Measurements from ENCODE around the gene WDR43. TPM values are rescaled to one million over a fixed set of nuclear protein-coding genes. Genes with fewer than 3 reads are reported as not detected.
A peak's percentile ranks its signal among the peaks of the same experiment; 100 is the strongest.

The WDR43 gene
- total and polyA plus RNA-seq, 4 experiments from 2014 or later: 36.2 to 57.9 (median 55.2) TPM

DNA sequence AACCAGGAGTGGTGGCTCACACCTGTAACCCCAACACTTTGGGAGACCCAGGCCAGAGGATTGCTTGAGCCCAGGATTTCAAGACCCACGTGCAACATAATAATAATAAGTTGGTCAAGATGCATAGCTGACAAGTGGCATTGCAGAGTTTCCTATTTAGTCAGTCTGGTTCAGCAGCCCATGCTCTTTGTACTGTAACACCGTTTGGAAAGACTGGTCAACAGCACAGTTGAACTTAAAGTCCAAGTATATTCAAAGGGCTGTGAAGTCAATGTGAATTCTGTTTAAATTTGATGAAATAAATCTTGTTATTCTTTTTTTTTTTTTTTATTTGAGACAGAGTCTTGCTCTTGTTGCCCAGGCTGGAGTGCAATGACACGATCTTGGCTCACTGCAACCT, 22.8 kb upstream of the WDR43 start:
- no peaks in the 10 kb centered on the region for H3K9me3 ChIP-seq (ENCODE audit: control insufficient read depth in 1 of 2, low read length in 2 of 2)
- Mint-ChIP-seq H3K4me1 (peaks cover 19 to 37% (median 29%) of the 10 kb centered on the region in 4 donors), H3K4me3 (peak overlapping the region in 2 of 8 donors; percentile 95 to 97), H3K36me3 (peaks cover 4 to 21% of the 10 kb centered on the region in 2 donors), H3K27me3 (peaks cover 5 to 10% of the 10 kb centered on the region in 2 donors), H3K9me3 (no peaks in the 10 kb centered on the region), H3K27ac (peak overlapping the region in 3 of 7 donors; percentile 29 to 98 (median 42))
- no peaks in the 10 kb centered on the region for H3K27me3 ChIP-seq (ENCODE audit: insufficient read depth, low read length)
- no peak overlapping the region for H3K4me3 ChIP-seq (ENCODE audit: low read length in 2 of 2)
- ChIA-PET POLR2A (ENCODE audit: partially characterized antibody) (interaction anchor here (3.7 kb wide), 1 partner anchor 23 kb away, joined by 98 read pairs; the partner anchor contains the start of gene WDR43), CTCF (ENCODE audit: partially characterized antibody) (interaction anchor here (2.0 to 2.5 kb wide), 3 partner anchors 21 to 277 kb away, joined by 9 to 12 read pairs (median 10); no protein-coding TSS in a partner anchor)
- H3K4me1 ChIP-seq (ENCODE audit: insufficient read depth, low read length): peaks cover 34% of the 10 kb centered on the region
- intact Hi-C loops (cut with micrococcal nuclease): no loop called here
- H3K27ac ChIP-seq (ENCODE audit: low read depth, low read length): no peak overlapping the region
- DNase-seq: no peak
- H3K36me3 ChIP-seq (ENCODE audit: insufficient read depth, low read length): no peaks in the 10 kb centered on the region

GRCh38 chr2:28880193-28880592, 14.3 kb upstream of the WDR43 start:
- no peaks in the 10 kb centered on the region for H3K36me3 ChIP-seq (ENCODE audit: insufficient read depth, low read length)
- no peak overlapping the region for H3K27ac ChIP-seq (ENCODE audit: low read depth, low read length)
- H3K4me1 ChIP-seq (ENCODE audit: insufficient read depth, low read length): no peaks in the 10 kb centered on the region
- Mint-ChIP-seq H3K4me1 (no peaks in the 10 kb centered on the region), H3K27ac (no peak overlapping the region), H3K27me3 (peaks cover 6 to 22% of the 10 kb centered on the region in 2 donors), H3K4me3 (no peak overlapping the region), H3K36me3 (no peaks in the 10 kb centered on the region), H3K9me3 (no peaks in the 10 kb centered on the region)
- no peak overlapping the region for H3K4me3 ChIP-seq (ENCODE audit: low read length in 2 of 2)
- intact Hi-C loops (cut with micrococcal nuclease): no loop called here
- no peaks in the 10 kb centered on the region for H3K27me3 ChIP-seq (ENCODE audit: insufficient read depth, low read length)
- POLR2A ChIA-PET (ENCODE audit: partially characterized antibody): no interaction called here
- DNase-seq: no peak
- CTCF ChIA-PET (ENCODE audit: partially characterized antibody): no interaction called here
- no peaks in the 10 kb centered on the region for H3K9me3 ChIP-seq (ENCODE audit: control insufficient read depth in 1 of 2, low read length in 2 of 2)

- peak in 1 of 5 donors; percentile 43 for DNase-seq
- H3K27me3 ChIP-seq (ENCODE audit: insufficient read depth, low read length): no peaks in the 10 kb centered on the region
- H3K9me3 Mint-ChIP-seq: peaks cover 0 to 2% (median 0%) of the 10 kb centered on the region in 8 donors
- peak overlapping the region in 2 of 8 donors; percentile 30 to 40 for H3K4me3 Mint-ChIP-seq
- peaks cover 26 to 39% (median 31%) of the 10 kb centered on the region in 4 donors for H3K4me1 Mint-ChIP-seq
- ChIA-PET CTCF (ENCODE audit: partially characterized antibody) (interaction anchor here (2.3 kb wide), 1 partner anchor 23 kb away, joined by 12 read pairs; the partner anchor contains the start of gene TRMT61B), POLR2A (ENCODE audit: partially characterized antibody) (interaction anchor here (2.1 to 5.9 kb wide), 3 partner anchors 23 to 223 kb away, joined by 10 to 98 read pairs (median 13); partner anchors contain the start of gene TRMT61B)
- no peaks in the 10 kb centered on the region for H3K36me3 ChIP-seq (ENCODE audit: insufficient read depth, low read length)
- peak overlapping the region in 1 of 7 donors; percentile 62 for H3K27ac Mint-ChIP-seq
- no peak overlapping the region for H3K4me3 ChIP-seq (ENCODE audit: low read length in 2 of 2)
- intact Hi-C loops (cut with micrococcal nuclease): loop anchor here (10.0 kb wide), 1 partner anchor 121 kb away; no protein-coding TSS in a partner anchor
- peaks cover 0 to 2% of the 10 kb centered on the region in 2 donors for H3K27me3 Mint-ChIP-seq
- no peak overlapping the region for H3K27ac ChIP-seq (ENCODE audit: low read depth, low read length)
- H3K4me1 ChIP-seq (ENCODE audit: insufficient read depth, low read length): peaks cover 32% of the 10 kb centered on the region
- H3K36me3 Mint-ChIP-seq: peaks cover 0 to 12% of the 10 kb centered on the region in 2 donors
- H3K9me3 ChIP-seq (ENCODE audit: control insufficient read depth in 1 of 2, low read length in 2 of 2): no peaks in the 10 kb centered on the region
These were observed 979 bp upstream of the WDR43 start for GRCh38 chr2:28893488-28893887.

DNA sequence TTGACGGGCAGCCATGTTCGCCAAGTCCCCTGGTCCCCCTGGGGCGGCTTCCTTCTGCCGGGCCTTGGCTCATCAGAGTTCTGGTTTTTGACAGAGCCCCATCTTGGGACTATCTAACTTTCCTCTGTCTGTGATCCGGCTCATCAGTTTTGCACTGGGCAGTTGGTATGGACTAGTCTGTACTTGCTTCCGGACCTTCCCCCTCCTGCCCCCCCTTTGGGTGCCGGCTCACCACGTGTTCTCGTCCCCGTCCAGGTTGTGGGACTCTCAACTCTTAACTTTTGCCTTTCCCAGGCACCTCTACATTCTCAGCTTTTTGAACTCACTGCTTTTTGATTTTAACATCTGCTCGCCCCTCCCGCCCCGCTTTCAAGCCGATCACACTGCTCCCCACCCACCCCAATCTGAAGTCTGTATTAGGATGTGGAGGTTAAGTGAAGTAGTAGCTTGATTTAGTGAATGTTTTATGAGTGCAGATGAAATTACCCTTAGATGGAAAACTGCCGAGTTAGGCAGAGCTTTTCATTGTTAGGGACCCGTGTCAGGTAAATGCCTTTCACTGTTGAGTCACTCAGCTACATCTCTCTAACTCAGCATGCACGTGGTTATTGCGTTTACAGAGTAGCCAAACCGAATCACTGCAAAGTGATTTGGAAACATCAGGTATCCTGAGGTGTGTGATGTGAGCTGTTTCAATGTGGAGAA, 874 bp downstream of the WDR43 start:
- no peaks in the 10 kb centered on the region for H3K36me3 ChIP-seq (ENCODE audit: insufficient read depth, low read length)
- peak overlapping the region; percentile 83 for H3K27ac ChIP-seq (ENCODE audit: low read depth, low read length)
- Mint-ChIP-seq H3K27me3 (peaks cover 0 to 2% of the 10 kb centered on the region in 2 donors), H3K27ac (peak overlapping the region; percentile 76 to 99 (median 94)), H3K4me1 (peaks cover 33 to 54% (median 43%) of the 10 kb centered on the region in 4 donors), H3K9me3 (peaks cover 0 to 2% (median 0%) of the 10 kb centered on the region in 8 donors), H3K4me3 (peak overlapping the region; percentile 91 to 100 (median 96)), H3K36me3 (peaks cover 0 to 12% of the 10 kb centered on the region in 2 donors)
- peaks cover 47% of the 10 kb centered on the region for H3K4me1 ChIP-seq (ENCODE audit: insufficient read depth, low read length)
- H3K4me3 ChIP-seq (ENCODE audit: low read length in 2 of 2): peak overlapping the region; percentile 75 to 91
- H3K27me3 ChIP-seq (ENCODE audit: insufficient read depth, low read length): no peaks in the 10 kb centered on the region
- H3K9me3 ChIP-seq (ENCODE audit: control insufficient read depth in 1 of 2, low read length in 2 of 2): no peaks in the 10 kb centered on the region
- DNase-seq: peak in 3 of 5 donors; percentile 11 to 53 (median 21)
- POLR2A ChIA-PET (ENCODE audit: partially characterized antibody): interaction anchor here (0.6 to 5.9 kb wide), 12 partner anchors 7 to 221 kb away, joined by 3 to 98 read pairs (median 4); partner anchors contain the start of gene TRMT61B
- intact Hi-C loops (cut with micrococcal nuclease): loop anchor here (2.0 to 10.0 kb wide), 2 partner anchors 75 to 119 kb away; no protein-coding TSS in a partner anchor
- CTCF ChIA-PET (ENCODE audit: partially characterized antibody): interaction anchor here (0.6 to 1.9 kb wide), 5 partner anchors 15 to 328 kb away, joined by 3 to 5 read pairs (median 4); no protein-coding TSS in a partner anchor

DNA sequence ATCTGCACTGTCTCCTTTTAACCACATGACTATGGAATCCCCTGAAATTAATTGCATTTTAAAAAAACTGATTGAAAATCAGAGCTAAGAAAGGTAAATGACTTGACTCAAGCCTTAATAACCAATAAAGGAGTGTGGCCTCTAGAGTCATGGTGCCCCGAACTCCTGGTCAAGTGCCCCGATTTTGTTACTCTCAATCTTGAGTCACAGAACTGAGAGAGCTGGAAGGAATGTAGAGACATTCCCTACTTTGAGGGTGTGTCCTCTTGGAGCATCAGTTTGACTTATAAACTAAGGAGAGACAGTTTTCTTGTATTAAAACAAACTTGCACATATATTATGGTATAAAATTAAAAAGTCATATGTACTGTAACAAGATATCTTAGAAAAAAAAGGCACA, 2.4 kb downstream of the WDR43 start:
- CTCF ChIA-PET (ENCODE audit: partially characterized antibody): interaction anchor here (1.7 kb wide), 1 partner anchor 330 kb away, joined by 5 read pairs; no protein-coding TSS in a partner anchor
- peaks cover 40 to 70% (median 54%) of the 10 kb centered on the region in 4 donors for H3K4me1 Mint-ChIP-seq
- Histone ChIP-seq H3K4me1 (ENCODE audit: insufficient read depth, low read length) (peaks cover 57% of the 10 kb centered on the region), H3K36me3 (ENCODE audit: insufficient read depth, low read length) (no peaks in the 10 kb centered on the region), H3K4me3 (ENCODE audit: low read length in 2 of 2) (no peak overlapping the region), H3K27me3 (ENCODE audit: insufficient read depth, low read length) (no peaks in the 10 kb centered on the region), H3K27ac (ENCODE audit: low read depth, low read length) (no peak overlapping the region), H3K9me3 (ENCODE audit: control insufficient read depth in 1 of 2, low read length in 2 of 2) (no peaks in the 10 kb centered on the region)
- POLR2A ChIA-PET (ENCODE audit: partially characterized antibody): interaction anchor here (1.1 to 5.9 kb wide), 2 partner anchors 27 to 29 kb away, joined by 3 to 98 read pairs; partner anchors contain the start of gene TRMT61B
- no peak for DNase-seq
- intact Hi-C loops (cut with micrococcal nuclease): loop anchor here (10.0 kb wide), 1 partner anchor 118 kb away; no protein-coding TSS in a partner anchor
- H3K27ac Mint-ChIP-seq: peak overlapping the region in 3 of 7 donors; percentile 38 to 99 (median 53)
- H3K27me3 Mint-ChIP-seq: peaks cover 0 to 2% of the 10 kb centered on the region in 2 donors
- peak overlapping the region; percentile 35 to 100 (median 96) for H3K4me3 Mint-ChIP-seq
- peaks cover 0 to 2% (median 0%) of the 10 kb centered on the region in 8 donors for H3K9me3 Mint-ChIP-seq
- peaks cover 6 to 19% of the 10 kb centered on the region in 2 donors for H3K36me3 Mint-ChIP-seq

GRCh38 chr2:28898048-28898447, 3.6 kb downstream of the WDR43 start:
- H3K4me3 ChIP-seq (ENCODE audit: low read length in 2 of 2): no peak overlapping the region
- no peak for DNase-seq
- peaks cover 7% of the 10 kb centered on the region for H3K36me3 ChIP-seq (ENCODE audit: insufficient read depth, low read length)
- Mint-ChIP-seq H3K27me3 (peaks cover 0 to 2% of the 10 kb centered on the region in 2 donors), H3K4me1 (peaks cover 40 to 70% (median 54%) of the 10 kb centered on the region in 4 donors), H3K9me3 (peaks cover 0 to 2% (median 0%) of the 10 kb centered on the region in 8 donors), H3K36me3 (peaks cover 14 to 28% of the 10 kb centered on the region in 2 donors), H3K4me3 (peak overlapping the region in 4 of 8 donors; percentile 37 to 100 (median 74)), H3K27ac (peak overlapping the region in 3 of 7 donors; percentile 10 to 99 (median 23))
- POLR2A ChIA-PET (ENCODE audit: partially characterized antibody): no interaction called here
- H3K27me3 ChIP-seq (ENCODE audit: insufficient read depth, low read length): no peaks in the 10 kb centered on the region
- intact Hi-C loops (cut with micrococcal nuclease): loop anchor here (10.0 kb wide), 1 partner anchor 117 kb away; no protein-coding TSS in a partner anchor
- no peaks in the 10 kb centered on the region for H3K9me3 ChIP-seq (ENCODE audit: control insufficient read depth in 1 of 2, low read length in 2 of 2)
- CTCF ChIA-PET (ENCODE audit: partially characterized antibody): no interaction called here
- H3K4me1 ChIP-seq (ENCODE audit: insufficient read depth, low read length): peaks cover 57% of the 10 kb centered on the region
- no peak overlapping the region for H3K27ac ChIP-seq (ENCODE audit: low read depth, low read length)

All from CD4-positive, alpha-beta memory T cell (primary cell).